ENCODE results near the gene NAA16. TPM values are rescaled to one million over a fixed set of nuclear protein-coding genes. Genes with fewer than 3 reads are reported as not detected.
"Not testable (repeated sequence)": the region's sequence is repeated elsewhere in the genome, so short reads cannot be mapped to it uniquely, and the experiment has no call there.

NAA16 gene
- total RNA-seq, 1 donor from 2014 or later, result 22.8 TPM

DNA sequence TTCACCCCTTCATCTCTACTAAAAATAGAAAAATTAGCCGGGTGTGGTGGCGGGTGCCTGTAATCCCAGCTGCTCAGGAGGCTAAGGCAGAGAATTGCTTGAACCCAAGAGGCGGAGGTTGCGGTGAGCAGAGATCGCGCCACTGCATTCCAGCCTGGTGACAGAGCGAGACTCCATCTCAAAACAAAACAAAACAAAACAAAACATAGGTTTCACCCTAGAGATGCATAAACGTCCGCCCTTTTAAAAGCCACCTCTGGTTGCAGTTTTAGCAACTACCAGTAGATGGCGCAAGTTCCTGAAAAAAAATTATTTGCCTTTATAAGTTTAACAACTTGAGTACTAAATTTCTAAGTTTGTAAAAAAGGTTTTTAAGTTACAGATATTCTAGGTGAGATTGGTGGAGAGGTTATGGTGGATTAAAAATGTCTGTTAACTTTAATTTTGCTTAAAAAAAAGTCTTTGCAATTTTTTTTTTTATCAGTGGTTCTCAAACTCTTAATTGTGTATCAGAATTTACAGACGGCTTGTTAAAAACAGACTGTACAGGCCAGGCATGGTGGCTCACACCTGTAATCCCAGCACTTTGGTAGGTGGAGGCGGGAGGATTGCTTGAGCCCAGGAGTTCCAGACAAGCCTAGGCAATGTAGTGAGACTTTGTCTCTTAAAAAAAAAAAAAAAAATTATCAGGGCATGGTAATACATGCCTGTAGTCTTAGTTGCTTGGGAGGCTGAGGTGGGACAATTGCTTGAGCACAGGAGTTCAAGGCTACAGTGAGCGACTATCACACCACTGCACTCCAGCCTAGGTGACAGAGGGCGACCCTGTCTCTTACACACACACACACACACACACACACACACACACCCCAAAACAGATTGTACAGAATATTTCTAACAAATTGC, 42.1 kb downstream of the NAA16 start:
- Mint-ChIP-seq H3K27ac (ENCODE audit: unreplicated experiment) (peak overlapping the region; percentile 47), H3K36me3 (ENCODE audit: unreplicated experiment) (peaks cover 21% of the 10 kb centered on the region), H3K27me3 (ENCODE audit: unreplicated experiment) (no peaks in the 10 kb centered on the region), H3K9me3 (ENCODE audit: unreplicated experiment) (no peaks in the 10 kb centered on the region), H3K4me3 (ENCODE audit: unreplicated experiment) (no peak overlapping the region), H3K4me1 (ENCODE audit: unreplicated experiment) (peaks cover 3% of the 10 kb centered on the region)
- no peak for DNase-seq (ENCODE audit: extremely low spot score, unreplicated experiment)
- peak; percentile 81 for TF ChIP-seq CTCF (IDR thresholded peaks at IDR 0.05)

- Mint-ChIP-seq H3K27me3 (ENCODE audit: unreplicated experiment) (no peaks in the 10 kb centered on the region), H3K9me3 (ENCODE audit: unreplicated experiment) (no peaks in the 10 kb centered on the region), H3K27ac (ENCODE audit: unreplicated experiment) (peak overlapping the region; percentile 19), H3K4me3 (ENCODE audit: unreplicated experiment) (no peak overlapping the region), H3K4me1 (ENCODE audit: unreplicated experiment) (peaks cover 3% of the 10 kb centered on the region), H3K36me3 (ENCODE audit: unreplicated experiment) (peaks cover 23% of the 10 kb centered on the region)
- DNase-seq (ENCODE audit: extremely low spot score, unreplicated experiment), result no peak
- TF ChIP-seq CTCF (IDR thresholded peaks at IDR 0.05), result no peak
Observed at GRCh38 chr13:41354416-41354815, 43.3 kb downstream of the NAA16 start.

DNA sequence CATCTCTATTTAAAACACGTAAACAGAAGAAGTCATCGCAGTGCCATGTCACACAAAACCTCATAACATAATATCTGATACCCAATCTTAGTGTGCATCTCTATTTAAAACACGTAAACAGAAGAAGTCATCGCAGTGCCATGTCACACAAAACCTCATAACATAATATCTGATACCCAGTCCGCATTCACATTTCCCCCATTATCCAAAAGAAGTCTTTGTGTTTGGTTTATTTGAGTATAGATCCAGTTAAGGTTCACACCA, 45.2 kb downstream of the NAA16 start:
- H3K4me1 Mint-ChIP-seq (ENCODE audit: unreplicated experiment); H3K27me3 Mint-ChIP-seq (ENCODE audit: unreplicated experiment); H3K27ac Mint-ChIP-seq (ENCODE audit: unreplicated experiment); H3K4me3 Mint-ChIP-seq (ENCODE audit: unreplicated experiment); H3K9me3 Mint-ChIP-seq (ENCODE audit: unreplicated experiment); DNase-seq (ENCODE audit: extremely low spot score, unreplicated experiment): not testable (repeated sequence)
- peaks cover 27% of the 10 kb centered on the region for H3K36me3 Mint-ChIP-seq (ENCODE audit: unreplicated experiment)

DNA sequence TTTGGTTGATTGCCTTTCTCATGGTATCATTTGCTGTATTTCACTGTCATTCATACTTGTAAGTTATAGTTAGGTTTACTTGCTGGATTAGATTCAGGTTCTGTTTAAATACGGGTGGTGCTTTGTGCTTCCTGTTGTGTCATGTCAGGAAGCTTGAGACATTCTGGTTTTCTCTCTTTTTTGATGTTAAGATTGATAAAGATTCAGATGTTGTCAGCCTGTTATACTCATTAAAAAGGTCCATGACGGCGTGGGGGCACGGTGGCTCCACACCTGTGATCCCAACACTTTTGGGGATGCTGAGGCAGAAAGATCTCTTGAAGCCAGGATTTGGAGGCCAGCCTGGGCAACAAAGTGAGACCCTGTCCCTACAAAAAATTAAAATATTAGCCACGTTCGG, 45.7 kb downstream of the NAA16 start:
- Mint-ChIP-seq H3K9me3 (ENCODE audit: unreplicated experiment) (no peaks in the 10 kb centered on the region), H3K36me3 (ENCODE audit: unreplicated experiment) (peaks cover 28% of the 10 kb centered on the region), H3K27me3 (ENCODE audit: unreplicated experiment) (no peaks in the 10 kb centered on the region), H3K27ac (ENCODE audit: unreplicated experiment) (no peak overlapping the region), H3K4me3 (ENCODE audit: unreplicated experiment) (no peak overlapping the region), H3K4me1 (ENCODE audit: unreplicated experiment) (peaks cover 3% of the 10 kb centered on the region)
- no peak for TF ChIP-seq CTCF (IDR thresholded peaks at IDR 0.05)
- DNase-seq (ENCODE audit: extremely low spot score, unreplicated experiment), result no peak

DNA sequence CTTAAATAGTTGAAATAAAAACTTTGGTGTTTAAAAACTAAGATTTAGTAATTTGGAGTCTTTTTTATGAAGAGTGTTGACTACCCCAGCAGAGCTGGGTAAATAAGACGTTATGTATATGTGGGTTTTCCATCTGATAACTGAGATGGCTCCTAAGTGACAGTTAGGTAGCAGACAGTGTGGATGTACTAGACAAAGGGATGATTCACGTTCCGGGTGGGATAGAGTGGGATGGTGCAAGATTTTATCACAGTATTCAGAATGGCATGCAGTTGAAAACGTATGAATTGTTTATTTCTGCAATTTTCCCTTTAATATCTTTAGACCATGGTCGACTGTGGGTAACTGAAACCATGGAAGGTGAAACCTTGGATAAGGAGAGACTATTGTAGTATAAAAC, 50.4 kb downstream of the NAA16 start:
- no peak for TF ChIP-seq CTCF (IDR thresholded peaks at IDR 0.05)
- H3K27me3 Mint-ChIP-seq (ENCODE audit: unreplicated experiment), result no peaks in the 10 kb centered on the region
- H3K27ac Mint-ChIP-seq (ENCODE audit: unreplicated experiment), result no peak overlapping the region
- H3K4me3 Mint-ChIP-seq (ENCODE audit: unreplicated experiment), result no peak overlapping the region
- peaks cover 51% of the 10 kb centered on the region for H3K36me3 Mint-ChIP-seq (ENCODE audit: unreplicated experiment)
- DNase-seq (ENCODE audit: extremely low spot score, unreplicated experiment), result no peak
- no peaks in the 10 kb centered on the region for H3K9me3 Mint-ChIP-seq (ENCODE audit: unreplicated experiment)
- H3K4me1 Mint-ChIP-seq (ENCODE audit: unreplicated experiment), result no peaks in the 10 kb centered on the region
